ENCODE results near the gene HDAC8.

HDAC8 gene

DNA sequence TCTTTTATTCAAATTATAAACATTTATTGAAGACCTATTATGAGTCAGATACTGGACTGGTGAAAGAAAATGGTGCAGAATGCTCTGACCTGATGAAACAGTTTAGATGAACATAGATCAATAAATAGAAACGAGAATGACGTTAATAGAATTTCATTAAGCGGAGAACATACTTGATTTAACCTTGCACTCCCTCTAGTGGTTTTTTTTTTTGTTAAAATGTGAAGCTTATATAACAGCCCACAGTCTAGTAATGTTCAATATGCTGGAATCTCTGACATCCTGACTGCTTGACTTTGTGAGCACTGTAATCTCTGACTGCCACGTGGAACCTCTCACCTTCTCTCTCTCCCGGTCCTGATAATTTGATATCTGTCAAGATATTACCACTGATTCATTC lies 32.3 kb downstream of the HDAC8 start:
- Mint-ChIP-seq H3K36me3 (ENCODE audit: low read depth) (peaks cover 26% of the 10 kb centered on the region), H3K27ac (no peak overlapping the region), H3K4me3 (no peak overlapping the region), H3K9me3 (peaks cover 33% of the 10 kb centered on the region), H3K27me3 (ENCODE audit: low read depth, poor library complexity) (no peaks in the 10 kb centered on the region), H3K4me1 (peaks cover 10% of the 10 kb centered on the region)
- DNase-seq, result no peak
- TF ChIP-seq, protein P1, sequence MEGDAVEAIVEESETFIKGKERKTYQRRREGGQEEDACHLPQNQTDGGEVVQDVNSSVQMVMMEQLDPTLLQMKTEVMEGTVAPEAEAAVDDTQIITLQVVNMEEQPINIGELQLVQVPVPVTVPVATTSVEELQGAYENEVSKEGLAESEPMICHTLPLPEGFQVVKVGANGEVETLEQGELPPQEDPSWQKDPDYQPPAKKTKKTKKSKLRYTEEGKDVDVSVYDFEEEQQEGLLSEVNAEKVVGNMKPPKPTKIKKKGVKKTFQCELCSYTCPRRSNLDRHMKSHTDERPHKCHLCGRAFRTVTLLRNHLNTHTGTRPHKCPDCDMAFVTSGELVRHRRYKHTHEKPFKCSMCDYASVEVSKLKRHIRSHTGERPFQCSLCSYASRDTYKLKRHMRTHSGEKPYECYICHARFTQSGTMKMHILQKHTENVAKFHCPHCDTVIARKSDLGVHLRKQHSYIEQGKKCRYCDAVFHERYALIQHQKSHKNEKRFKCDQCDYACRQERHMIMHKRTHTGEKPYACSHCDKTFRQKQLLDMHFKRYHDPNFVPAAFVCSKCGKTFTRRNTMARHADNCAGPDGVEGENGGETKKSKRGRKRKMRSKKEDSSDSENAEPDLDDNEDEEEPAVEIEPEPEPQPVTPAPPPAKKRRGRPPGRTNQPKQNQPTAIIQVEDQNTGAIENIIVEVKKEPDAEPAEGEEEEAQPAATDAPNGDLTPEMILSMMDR (IDR thresholded peaks at IDR 0.05), result no peak

DNA sequence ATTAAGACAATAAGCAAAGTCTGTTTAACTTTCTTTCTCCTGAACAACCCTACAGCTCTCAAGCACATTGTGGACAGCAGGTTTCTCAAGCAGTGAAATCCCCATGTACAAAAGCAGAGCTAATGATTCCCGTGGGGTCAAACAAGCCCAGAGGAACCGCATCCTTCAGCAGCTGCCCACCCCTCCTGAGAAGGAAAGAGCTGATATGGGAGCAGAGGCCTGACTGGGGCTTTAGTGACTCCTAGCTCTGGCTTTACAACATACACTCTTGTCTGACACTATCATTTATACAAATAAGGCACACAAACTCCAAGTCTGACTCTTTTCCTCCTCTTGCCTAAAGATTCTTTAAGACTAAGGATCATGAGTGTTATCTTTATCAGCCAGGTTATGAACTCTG lies 32.8 kb downstream of the HDAC8 start:
- Mint-ChIP-seq H3K4me1 (peaks cover 10% of the 10 kb centered on the region), H3K9me3 (peaks cover 30% of the 10 kb centered on the region), H3K4me3 (no peak overlapping the region), H3K27ac (no peak overlapping the region), H3K27me3 (ENCODE audit: low read depth, poor library complexity) (no peaks in the 10 kb centered on the region), H3K36me3 (ENCODE audit: low read depth) (peaks cover 23% of the 10 kb centered on the region)
- no peak for DNase-seq
- TF ChIP-seq, protein P1 (IDR thresholded peaks at IDR 0.05), result no peak

DNA sequence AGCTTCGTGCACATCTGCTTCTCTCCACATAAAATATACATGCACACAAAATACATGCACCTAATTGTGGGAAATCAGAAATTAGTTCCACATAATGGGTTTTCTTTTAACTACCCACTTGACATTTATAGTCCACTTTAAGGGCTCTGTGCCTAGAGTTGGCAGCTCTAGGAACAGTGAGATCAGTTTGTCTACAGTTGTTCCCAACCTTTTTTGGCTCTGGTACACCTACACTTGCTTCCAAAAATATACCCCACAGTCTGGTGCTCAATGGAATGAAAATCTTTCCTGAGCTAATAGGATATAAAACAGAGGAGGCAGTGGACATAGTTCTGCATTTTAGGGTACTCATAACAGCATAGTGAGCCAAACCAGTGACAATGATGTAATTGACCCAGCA lies 36.1 kb downstream of the HDAC8 start:
- Mint-ChIP-seq H3K4me1 (peaks cover 10% of the 10 kb centered on the region), H3K4me3 (no peak overlapping the region), H3K9me3 (peaks cover 20% of the 10 kb centered on the region), H3K27me3 (ENCODE audit: low read depth, poor library complexity) (no peaks in the 10 kb centered on the region), H3K36me3 (ENCODE audit: low read depth) (peaks cover 18% of the 10 kb centered on the region), H3K27ac (no peak overlapping the region)
- DNase-seq, result no peak
- TF ChIP-seq, protein P1 (IDR thresholded peaks at IDR 0.05), result no peak

DNA sequence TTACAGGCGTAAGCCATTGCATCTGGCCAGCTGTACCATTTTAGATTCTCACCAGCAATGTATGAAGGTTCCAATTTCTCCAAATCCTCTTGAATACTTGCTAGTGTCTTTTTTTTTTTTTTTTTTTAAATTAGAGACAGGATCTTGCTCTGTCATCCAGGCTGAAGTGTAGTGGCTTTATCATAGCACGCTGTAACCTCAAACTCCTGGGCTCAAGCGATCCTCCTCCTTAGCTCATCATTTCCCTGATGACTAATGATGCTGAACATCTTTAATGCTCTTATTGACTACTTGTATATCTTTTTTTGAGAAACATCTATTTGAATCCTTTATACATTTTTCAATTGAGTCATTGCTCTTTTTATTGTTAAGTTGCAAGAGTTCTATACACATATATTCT lies 40.3 kb downstream of the HDAC8 start:
- no peaks in the 10 kb centered on the region for H3K4me1 Mint-ChIP-seq
- no peaks in the 10 kb centered on the region for H3K27me3 Mint-ChIP-seq (ENCODE audit: low read depth, poor library complexity)
- H3K27ac Mint-ChIP-seq, result no peak overlapping the region
- H3K4me3 Mint-ChIP-seq, result no peak overlapping the region
- DNase-seq, result no peak
- TF ChIP-seq, protein P1 (IDR thresholded peaks at IDR 0.05), result no peak
- H3K36me3 Mint-ChIP-seq (ENCODE audit: low read depth), result peaks cover 38% of the 10 kb centered on the region
- H3K9me3 Mint-ChIP-seq, result peaks cover 33% of the 10 kb centered on the region

DNA sequence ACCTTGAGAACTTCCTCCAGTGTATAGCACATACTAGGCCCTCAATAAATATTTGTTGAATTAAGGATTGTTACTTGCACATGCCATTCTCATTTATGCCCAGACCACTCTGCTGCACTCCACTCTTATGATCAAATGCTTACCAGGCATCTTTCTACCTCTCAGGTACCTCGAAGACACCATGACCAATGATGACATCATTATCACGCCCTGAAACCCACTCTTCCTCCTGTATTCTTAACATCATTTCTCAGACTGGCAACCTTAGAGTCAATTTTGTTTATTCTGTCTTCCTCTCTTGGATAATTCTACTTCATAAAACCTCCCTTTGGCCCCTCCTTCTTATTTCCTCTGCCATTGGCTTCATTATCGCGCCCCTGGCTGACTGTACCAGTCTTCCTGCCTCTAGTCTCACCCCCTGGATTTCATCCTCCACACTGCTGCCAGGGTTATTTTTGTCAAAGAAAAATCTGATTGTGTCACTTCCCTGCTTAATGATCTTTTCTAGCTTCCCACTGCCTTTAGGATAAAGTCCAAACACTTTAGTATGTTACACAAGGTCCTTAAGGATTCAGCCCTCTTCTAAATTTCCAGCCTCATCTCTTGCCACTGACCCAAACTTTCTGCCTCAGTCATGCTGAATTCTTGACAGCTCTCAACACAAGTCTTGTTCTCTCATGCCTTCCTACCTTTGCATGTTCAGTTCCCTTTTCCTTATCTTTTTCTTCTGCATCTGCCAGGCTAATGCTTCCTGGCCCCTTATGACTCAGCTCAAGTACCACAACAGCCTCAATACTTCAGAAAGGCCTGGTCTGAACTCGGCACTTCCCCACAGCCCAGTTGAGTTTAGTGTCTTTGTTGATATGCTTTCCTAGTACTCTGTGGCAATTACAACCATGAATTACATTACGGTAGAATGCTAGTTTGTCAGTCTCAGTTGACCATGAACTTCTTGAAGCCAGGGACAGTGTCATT lies 45.8 kb downstream of the HDAC8 start:
- DNase-seq, result no peak
- Mint-ChIP-seq H3K27me3 (ENCODE audit: low read depth, poor library complexity) (no peaks in the 10 kb centered on the region), H3K36me3 (ENCODE audit: low read depth) (peaks cover 57% of the 10 kb centered on the region), H3K27ac (no peak overlapping the region), H3K4me1 (no peaks in the 10 kb centered on the region), H3K4me3 (no peak overlapping the region), H3K9me3 (peaks cover 66% of the 10 kb centered on the region)
- TF ChIP-seq, protein P1 (IDR thresholded peaks at IDR 0.05), result no peak

DNA sequence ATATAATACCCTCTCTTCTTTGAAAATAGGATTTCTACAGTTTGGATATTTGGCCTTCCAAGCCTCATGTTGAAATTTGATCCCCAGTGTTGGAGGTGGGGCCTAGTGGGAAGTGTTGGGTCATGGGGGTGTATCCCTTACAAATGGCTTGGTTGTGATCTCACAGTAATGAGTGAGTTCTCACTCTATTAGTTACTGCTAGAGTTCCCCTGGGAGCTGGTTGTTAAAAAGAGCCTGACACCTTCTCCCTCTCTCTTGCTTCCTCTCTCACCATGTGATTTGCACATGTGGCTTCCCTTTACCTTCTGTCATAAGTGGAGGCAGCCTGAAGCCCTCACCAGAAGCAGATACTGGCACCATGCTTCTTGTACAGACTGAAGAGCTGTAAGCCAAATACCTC lies 73.9 kb downstream of the HDAC8 start:
- DNase-seq, result no peak
- H3K9me3 Mint-ChIP-seq, result peaks cover 57% of the 10 kb centered on the region
- H3K36me3 Mint-ChIP-seq (ENCODE audit: low read depth), result peaks cover 47% of the 10 kb centered on the region

More for the DNA sequence above, 73.9 kb downstream of the HDAC8 start:
- TF ChIP-seq, protein P1 (IDR thresholded peaks at IDR 0.05), result no peak
- H3K27me3 Mint-ChIP-seq (ENCODE audit: low read depth, poor library complexity), result no peaks in the 10 kb centered on the region
- H3K4me1 Mint-ChIP-seq, result peaks cover 8% of the 10 kb centered on the region
- H3K27ac Mint-ChIP-seq, result peak overlapping the region; percentile 68
- H3K4me3 Mint-ChIP-seq, result no peak overlapping the region
